Activated naive CD8-positive, alpha-beta T cell treated with anti-CD3 and anti-CD28 coated beads for 36 hours (primary cell): ENCODE data around the gene PRKN. TPM values are rescaled to one million over a fixed set of nuclear protein-coding genes. Genes with fewer than 3 reads are reported as not detected.
"Not testable (repeated sequence)": the region's sequence is repeated elsewhere in the genome, so short reads cannot be mapped to it uniquely, and the experiment has no call there.

ENCODE experiments used
- DNase-seq: peaks from one replicate; pipeline ENCODE4 v3.0.0; 2021
- H3K27ac Mint-ChIP-seq: one replicate; pipeline ENCODE4 v1.8.0; 2022; ENCODE audit warnings: mild to moderate bottlenecking, moderate library complexity, mixed read lengths
- H3K27me3 Mint-ChIP-seq: one replicate; pipeline ENCODE4 v1.8.0; 2022; ENCODE audit warnings: mild to moderate bottlenecking, mixed read lengths
- H3K36me3 Mint-ChIP-seq: one replicate; pipeline ENCODE4 v1.8.0; 2021; ENCODE audit warnings: mild to moderate bottlenecking, mixed read lengths
- H3K4me1 Mint-ChIP-seq: one replicate; pipeline ENCODE4 v1.8.0; 2021; ENCODE audit warnings: mixed read lengths
- H3K4me3 Mint-ChIP-seq: one replicate; pipeline ENCODE4 v1.8.0; 2022; ENCODE audit warnings: mild to moderate bottlenecking, moderate library complexity, mixed read lengths
- H3K9me3 Mint-ChIP-seq: one replicate; pipeline ENCODE4 v1.8.0; 2022; ENCODE audit warnings: mixed read lengths
- total RNA-seq, 2 experiments: library from RNA; stranded (reverse); gene quantifications; one replicate each; pipeline ENCODE4 v1.2.3, GENCODE V29; 2021

PRKN gene
- total RNA-seq, 2 experiments from 2014 or later = 0.26 to 0.52 TPM

DNA sequence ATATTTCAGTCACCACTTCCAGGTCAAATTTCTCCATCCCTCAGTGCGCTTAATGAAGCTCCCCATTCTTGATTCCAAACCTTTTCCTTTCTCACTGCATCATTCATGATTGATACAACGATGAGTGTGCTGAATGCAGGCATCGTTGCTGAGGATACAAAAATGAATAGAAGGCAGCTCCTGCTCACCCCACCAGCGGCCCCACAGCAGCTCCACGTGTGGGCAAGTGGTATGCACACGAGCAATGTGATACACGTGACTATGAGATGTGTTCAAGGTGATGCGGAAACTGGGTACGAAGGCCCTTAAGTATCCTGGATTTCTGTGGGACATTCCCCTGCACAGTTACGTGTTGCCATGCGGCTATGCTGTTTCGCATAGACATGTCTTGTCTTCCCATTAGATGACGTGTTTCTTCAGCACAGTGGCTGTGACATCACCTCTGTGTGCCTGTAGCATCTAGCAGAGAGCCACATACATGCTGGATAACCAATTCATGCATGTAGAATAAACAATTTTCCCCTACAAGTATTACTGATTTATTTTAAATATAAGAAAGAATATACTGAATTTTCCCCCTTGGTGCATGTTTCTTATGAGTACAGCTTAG, 1193.2 kb downstream of the PRKN start:
- DNase-seq = no peak
- Mint-ChIP-seq H3K36me3 (no peaks in the 10 kb centered on the region), H3K4me1 (no peaks in the 10 kb centered on the region), H3K4me3 (no peak overlapping the region), H3K27me3 (no peaks in the 10 kb centered on the region), H3K9me3 (no peaks in the 10 kb centered on the region), H3K27ac (no peak overlapping the region)

DNA sequence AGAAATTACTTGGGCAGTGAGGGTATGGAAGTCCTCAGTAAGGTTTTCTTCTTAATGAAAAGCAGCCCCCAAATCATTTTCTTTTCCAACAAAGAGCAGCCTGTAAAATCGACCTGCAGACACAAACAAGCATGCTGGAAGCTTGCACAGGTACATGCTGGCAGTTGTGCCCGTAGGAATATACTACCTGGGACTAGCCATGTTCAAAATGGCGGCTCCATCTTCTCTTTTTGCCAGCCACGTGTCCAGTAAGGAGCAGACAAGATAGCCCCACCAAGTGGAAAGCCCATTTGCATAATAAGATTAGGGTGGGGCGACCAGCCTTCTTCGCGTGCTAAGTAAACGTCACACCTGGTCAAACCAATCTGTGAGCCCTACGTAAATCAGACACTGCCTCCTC, 1194.3 kb downstream of the PRKN start:
- no peaks in the 10 kb centered on the region for H3K4me1 Mint-ChIP-seq

GRCh38 chr6:161532536-161532935, 1195.0 kb downstream of the PRKN start:
- no peaks in the 10 kb centered on the region for H3K27me3 Mint-ChIP-seq
- no peaks in the 10 kb centered on the region for H3K4me1 Mint-ChIP-seq
- H3K36me3 Mint-ChIP-seq = no peaks in the 10 kb centered on the region
- no peak for DNase-seq
- no peaks in the 10 kb centered on the region for H3K9me3 Mint-ChIP-seq
- H3K27ac Mint-ChIP-seq = no peak overlapping the region
- H3K4me3 Mint-ChIP-seq = no peak overlapping the region

More for the DNA sequence above, 1194.3 kb downstream of the PRKN start:
- Mint-ChIP-seq H3K36me3 (no peaks in the 10 kb centered on the region), H3K27ac (no peak overlapping the region), H3K4me3 (no peak overlapping the region), H3K9me3 (no peaks in the 10 kb centered on the region), H3K27me3 (no peaks in the 10 kb centered on the region)
- DNase-seq = no peak

DNA sequence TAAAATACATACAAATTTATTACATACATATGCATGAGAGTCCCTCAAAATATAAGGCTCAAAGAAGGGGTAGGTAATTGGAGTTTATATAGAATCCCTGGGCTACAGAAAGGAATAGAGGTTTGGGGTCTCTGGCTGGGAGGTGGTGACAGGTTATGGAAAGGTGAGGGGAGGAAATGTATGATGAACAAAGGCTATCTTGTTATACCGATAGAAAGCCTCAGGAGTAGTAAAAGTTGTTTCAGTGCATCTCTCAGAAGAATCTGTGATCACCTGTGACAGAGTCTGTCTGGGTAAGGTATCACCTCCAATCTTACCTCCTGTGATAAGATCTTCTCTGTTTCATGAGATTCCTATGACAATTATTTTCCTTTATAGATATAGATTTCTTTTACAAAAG, 1200.8 kb downstream of the PRKN start:
- Mint-ChIP-seq H3K4me1 (no peaks in the 10 kb centered on the region), H3K27ac (no peak overlapping the region)
- no peak for DNase-seq

GRCh38 chr6:161523362-161523761, 1204.2 kb downstream of the PRKN start:
- no peaks in the 10 kb centered on the region for H3K36me3 Mint-ChIP-seq
- no peak overlapping the region for H3K4me3 Mint-ChIP-seq
- peaks cover 3% of the 10 kb centered on the region for H3K9me3 Mint-ChIP-seq
- DNase-seq = no peak
- H3K27me3 Mint-ChIP-seq = no peaks in the 10 kb centered on the region
- H3K27ac Mint-ChIP-seq = no peak overlapping the region
- no peaks in the 10 kb centered on the region for H3K4me1 Mint-ChIP-seq

More for the DNA sequence above, 1200.8 kb downstream of the PRKN start:
- Mint-ChIP-seq H3K9me3 (peaks cover 3% of the 10 kb centered on the region), H3K36me3 (no peaks in the 10 kb centered on the region), H3K4me3 (no peak overlapping the region), H3K27me3 (no peaks in the 10 kb centered on the region)

DNA sequence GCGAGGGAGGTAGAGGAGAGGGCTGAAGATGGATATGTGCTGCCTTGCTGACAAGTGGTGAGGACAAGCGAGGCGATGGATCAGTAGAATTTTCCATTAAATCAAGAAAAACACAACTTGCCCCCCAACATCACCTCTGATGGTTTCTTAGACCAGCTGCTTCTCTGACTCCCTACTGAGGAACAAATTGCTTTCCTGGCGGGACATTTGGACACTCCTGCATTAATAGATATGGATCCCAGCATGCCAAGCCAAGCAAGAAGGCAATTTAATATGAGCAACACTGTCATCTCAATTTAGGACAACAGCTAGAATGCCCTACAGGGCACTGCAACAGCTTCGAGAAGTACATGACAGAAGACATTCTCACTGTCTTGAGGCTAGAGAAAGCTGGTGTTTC, 1205.3 kb downstream of the PRKN start:
- Mint-ChIP-seq H3K9me3 (peaks cover 3% of the 10 kb centered on the region), H3K4me1 (no peaks in the 10 kb centered on the region), H3K27me3 (no peaks in the 10 kb centered on the region), H3K36me3 (no peaks in the 10 kb centered on the region), H3K4me3 (no peak overlapping the region), H3K27ac (no peak overlapping the region)
- DNase-seq = no peak

DNA sequence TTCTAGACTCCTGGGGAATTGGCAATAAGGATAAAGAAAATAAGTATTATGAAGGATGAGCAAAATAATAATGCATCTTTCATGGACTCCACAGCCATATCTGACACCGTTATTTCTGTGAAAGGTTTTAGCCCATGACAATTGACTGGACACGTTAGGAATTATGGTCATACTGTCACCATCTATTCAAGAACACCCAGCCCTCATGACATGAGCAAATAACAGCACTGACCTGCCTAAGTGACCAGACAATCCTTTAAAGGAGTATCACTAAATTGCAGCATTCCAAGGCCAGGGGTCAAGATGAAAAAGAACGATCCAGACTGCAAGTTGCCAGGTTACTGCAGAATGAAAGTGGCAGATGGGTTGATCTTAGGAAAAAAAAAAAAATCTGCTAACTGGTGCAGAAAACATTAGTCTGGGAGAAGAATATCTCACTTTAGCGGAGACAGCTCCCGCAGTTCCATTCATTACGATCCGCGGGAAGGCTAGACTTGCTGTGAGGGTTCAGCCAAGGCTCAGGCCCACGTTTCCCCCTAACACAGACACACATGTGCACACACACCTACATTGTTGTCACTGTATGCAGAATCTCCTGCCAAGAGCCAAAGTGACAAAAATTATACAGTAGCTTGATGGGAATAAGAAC, 1216.0 kb downstream of the PRKN start:
- H3K9me3 Mint-ChIP-seq = peaks cover 5% of the 10 kb centered on the region
- H3K4me1 Mint-ChIP-seq = no peaks in the 10 kb centered on the region
- DNase-seq = no peak
- no peak overlapping the region for H3K27ac Mint-ChIP-seq
- peaks cover 2% of the 10 kb centered on the region for H3K36me3 Mint-ChIP-seq
- H3K27me3 Mint-ChIP-seq = no peaks in the 10 kb centered on the region
- H3K4me3 Mint-ChIP-seq = no peak overlapping the region

GRCh38 chr6:161508341-161508740, 1219.2 kb downstream of the PRKN start:
- no peak overlapping the region for H3K4me3 Mint-ChIP-seq
- H3K27me3 Mint-ChIP-seq = no peaks in the 10 kb centered on the region
- DNase-seq = no peak
- H3K27ac Mint-ChIP-seq = no peak overlapping the region
- no peaks in the 10 kb centered on the region for H3K4me1 Mint-ChIP-seq
- peaks cover 7% of the 10 kb centered on the region for H3K9me3 Mint-ChIP-seq
- H3K36me3 Mint-ChIP-seq = peaks cover 2% of the 10 kb centered on the region

- H3K36me3 Mint-ChIP-seq = peaks cover 2% of the 10 kb centered on the region
- DNase-seq = no peak
- H3K27me3 Mint-ChIP-seq = no peaks in the 10 kb centered on the region
- peaks cover 7% of the 10 kb centered on the region for H3K9me3 Mint-ChIP-seq
- no peak overlapping the region for H3K27ac Mint-ChIP-seq
- no peak overlapping the region for H3K4me3 Mint-ChIP-seq
- no peaks in the 10 kb centered on the region for H3K4me1 Mint-ChIP-seq
Observed at GRCh38 chr6:161507375-161507774, 1220.2 kb downstream of the PRKN start.

GRCh38 chr6:161503570-161503969, 1224.0 kb downstream of the PRKN start:
- Mint-ChIP-seq H3K9me3 (peaks cover 4% of the 10 kb centered on the region), H3K27me3 (no peaks in the 10 kb centered on the region), H3K36me3 (peaks cover 2% of the 10 kb centered on the region), H3K4me3 (no peak overlapping the region), H3K4me1 (no peaks in the 10 kb centered on the region), H3K27ac (no peak overlapping the region)
- DNase-seq = no peak

- Mint-ChIP-seq H3K4me3 (no peak overlapping the region), H3K36me3 (no peaks in the 10 kb centered on the region), H3K4me1 (no peaks in the 10 kb centered on the region), H3K9me3 (no peaks in the 10 kb centered on the region), H3K27ac (no peak overlapping the region), H3K27me3 (no peaks in the 10 kb centered on the region)
- DNase-seq = no peak
Observed at GRCh38 chr6:161498881-161499280, 1228.7 kb downstream of the PRKN start.

GRCh38 chr6:161498359-161498758, 1229.2 kb downstream of the PRKN start:
- H3K27me3 Mint-ChIP-seq = no peaks in the 10 kb centered on the region
- no peaks in the 10 kb centered on the region for H3K36me3 Mint-ChIP-seq
- no peak overlapping the region for H3K4me3 Mint-ChIP-seq
- no peak for DNase-seq
- no peak overlapping the region for H3K27ac Mint-ChIP-seq
- H3K4me1 Mint-ChIP-seq = no peaks in the 10 kb centered on the region
- H3K9me3 Mint-ChIP-seq = no peaks in the 10 kb centered on the region

- no peaks in the 10 kb centered on the region for H3K9me3 Mint-ChIP-seq
- DNase-seq = no peak
- no peaks in the 10 kb centered on the region for H3K4me1 Mint-ChIP-seq
- H3K36me3 Mint-ChIP-seq = no peaks in the 10 kb centered on the region
- H3K27me3 Mint-ChIP-seq = no peaks in the 10 kb centered on the region
- H3K27ac Mint-ChIP-seq = no peak overlapping the region
- H3K4me3 Mint-ChIP-seq = no peak overlapping the region
Observed at GRCh38 chr6:161496941-161497340, 1230.6 kb downstream of the PRKN start.

DNA sequence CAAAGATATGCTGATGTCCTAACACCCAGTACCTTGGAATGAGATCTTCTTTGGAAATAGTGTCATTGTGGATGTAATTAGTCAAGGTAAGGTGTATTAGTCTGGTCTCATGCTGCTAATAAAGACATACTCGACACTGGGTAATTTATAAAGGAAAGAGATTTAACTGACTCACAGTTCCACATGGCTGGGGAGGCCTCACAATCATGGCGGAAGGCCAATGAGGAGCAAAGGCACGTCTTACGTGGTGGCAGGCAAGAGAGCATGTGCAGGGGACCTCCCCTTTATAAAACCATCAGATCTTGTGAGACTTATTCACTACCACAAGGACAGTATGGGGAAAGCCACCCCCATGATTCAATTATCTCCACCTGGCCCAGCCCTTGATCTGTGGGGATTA, 1231.3 kb downstream of the PRKN start:
- not testable (repeated sequence) for H3K27ac Mint-ChIP-seq, H3K36me3 Mint-ChIP-seq, H3K4me3 Mint-ChIP-seq, H3K4me1 Mint-ChIP-seq, H3K27me3 Mint-ChIP-seq, H3K9me3 Mint-ChIP-seq, DNase-seq

GRCh38 chr6:161494566-161494965, 1233.0 kb downstream of the PRKN start:
- Mint-ChIP-seq H3K4me1 (no peaks in the 10 kb centered on the region), H3K27ac (no peak overlapping the region), H3K9me3 (no peaks in the 10 kb centered on the region), H3K4me3 (no peak overlapping the region), H3K36me3 (no peaks in the 10 kb centered on the region), H3K27me3 (no peaks in the 10 kb centered on the region)
- DNase-seq = no peak

DNA sequence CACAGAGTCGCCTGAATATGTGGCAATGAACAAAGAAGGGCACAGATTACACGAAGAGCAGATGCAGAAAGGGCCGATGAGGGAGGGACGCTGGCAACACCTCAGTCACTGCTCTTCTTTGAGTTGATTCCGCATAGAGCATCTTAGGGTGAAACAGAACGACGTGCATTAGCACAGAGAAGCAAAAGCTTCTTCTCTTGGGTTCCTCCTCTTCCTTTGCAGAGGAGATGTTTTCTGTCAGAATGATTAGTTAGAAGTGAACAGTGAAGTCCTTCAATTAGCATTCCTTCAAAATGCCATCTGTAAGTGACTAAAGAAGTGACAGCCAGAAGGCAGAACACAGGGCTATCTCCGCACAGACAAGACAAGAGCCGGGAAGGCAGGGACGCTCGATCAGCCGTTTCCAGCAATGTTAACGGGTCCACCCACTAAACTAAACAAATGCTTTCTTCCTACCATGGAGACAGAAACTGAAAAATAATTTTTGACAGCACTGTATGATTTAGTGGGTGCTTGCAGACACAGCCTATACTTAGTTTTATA, 1233.9 kb downstream of the PRKN start:
- no peaks in the 10 kb centered on the region for H3K4me1 Mint-ChIP-seq
- no peaks in the 10 kb centered on the region for H3K9me3 Mint-ChIP-seq
- H3K27ac Mint-ChIP-seq = no peak overlapping the region
- no peaks in the 10 kb centered on the region for H3K36me3 Mint-ChIP-seq
- no peak overlapping the region for H3K4me3 Mint-ChIP-seq
- H3K27me3 Mint-ChIP-seq = no peaks in the 10 kb centered on the region
- DNase-seq = no peak
